ENCODE results near the gene CDC16.

Gene CDC16

DNA sequence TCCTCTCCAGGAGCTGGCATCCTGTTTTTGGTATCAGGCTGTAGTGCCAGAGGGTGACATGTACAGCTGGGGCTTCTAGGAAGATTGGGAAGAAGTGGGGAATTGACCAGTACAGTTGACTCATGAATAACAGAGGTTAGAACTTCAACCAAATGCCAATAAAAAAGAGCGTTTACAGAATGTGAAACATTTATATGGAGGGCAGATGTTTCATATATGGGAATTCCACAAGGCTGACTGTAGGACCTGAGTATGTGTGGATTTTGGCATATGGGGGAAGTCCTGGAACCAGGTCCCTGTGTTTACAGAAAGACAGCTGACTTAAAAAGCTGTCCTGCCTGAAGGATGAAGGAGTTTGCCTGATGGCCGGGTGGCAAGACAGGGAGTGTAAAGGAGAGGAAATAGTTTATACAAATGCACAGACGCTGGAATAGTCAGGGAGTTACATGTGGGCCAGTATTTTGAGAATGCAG lies 84.8 kb downstream of the CDC16 start:
- Histone ChIP-seq H3K36me3 (ENCODE audit: control insufficient read depth, insufficient read depth, low read length) (peaks cover 26% of the 10 kb centered on the region), H3K4me1 (ENCODE audit: control insufficient read depth, insufficient read depth, low read length, poor library complexity, severe bottlenecking) (peaks cover 6% of the 10 kb centered on the region), H3K27me3 (replicated peaks; ENCODE audit: control insufficient read depth, insufficient read depth, low read length, poor library complexity, severe bottlenecking) (no peaks in the 10 kb centered on the region), H3K4me3 (ENCODE audit: insufficient read depth, low read depth, low read length, poor library complexity, severe bottlenecking) (no peak overlapping the region), H3K9me3 (ENCODE audit: control insufficient read depth, low read length) (no peaks in the 10 kb centered on the region), H3K27ac (ENCODE audit: insufficient read depth, low read length, poor library complexity, severe bottlenecking) (no peak overlapping the region)
- no peak for DNase-seq

DNA sequence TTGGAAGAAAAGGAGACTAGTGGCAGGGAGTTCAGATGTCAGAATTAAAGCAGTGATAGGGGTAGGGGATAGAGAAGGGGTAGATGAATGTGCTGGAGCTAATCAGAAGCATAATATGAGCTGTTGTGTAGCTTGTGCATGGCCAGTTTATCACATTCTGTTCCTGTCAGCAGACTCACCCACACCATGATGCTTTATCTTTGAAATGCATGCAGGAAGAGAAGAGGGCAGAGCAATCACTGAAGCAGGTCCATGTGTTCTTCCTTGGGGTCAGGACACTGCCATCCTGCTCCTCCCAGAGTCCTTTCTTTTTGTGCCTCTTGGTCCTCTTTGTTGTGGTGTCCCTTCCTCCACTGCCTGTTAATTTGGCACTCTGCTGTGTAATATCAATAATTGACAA lies 85.4 kb downstream of the CDC16 start:
- no peak for DNase-seq
- H3K27ac ChIP-seq (ENCODE audit: insufficient read depth, low read length, poor library complexity, severe bottlenecking), result no peak overlapping the region
- H3K9me3 ChIP-seq (ENCODE audit: control insufficient read depth, low read length), result no peaks in the 10 kb centered on the region
- peaks cover 6% of the 10 kb centered on the region for H3K4me1 ChIP-seq (ENCODE audit: control insufficient read depth, insufficient read depth, low read length, poor library complexity, severe bottlenecking)
- no peaks in the 10 kb centered on the region for H3K27me3 ChIP-seq (replicated peaks; ENCODE audit: control insufficient read depth, insufficient read depth, low read length, poor library complexity, severe bottlenecking)
- peaks cover 31% of the 10 kb centered on the region for H3K36me3 ChIP-seq (ENCODE audit: control insufficient read depth, insufficient read depth, low read length)
- no peak overlapping the region for H3K4me3 ChIP-seq (ENCODE audit: insufficient read depth, low read depth, low read length, poor library complexity, severe bottlenecking)

DNA sequence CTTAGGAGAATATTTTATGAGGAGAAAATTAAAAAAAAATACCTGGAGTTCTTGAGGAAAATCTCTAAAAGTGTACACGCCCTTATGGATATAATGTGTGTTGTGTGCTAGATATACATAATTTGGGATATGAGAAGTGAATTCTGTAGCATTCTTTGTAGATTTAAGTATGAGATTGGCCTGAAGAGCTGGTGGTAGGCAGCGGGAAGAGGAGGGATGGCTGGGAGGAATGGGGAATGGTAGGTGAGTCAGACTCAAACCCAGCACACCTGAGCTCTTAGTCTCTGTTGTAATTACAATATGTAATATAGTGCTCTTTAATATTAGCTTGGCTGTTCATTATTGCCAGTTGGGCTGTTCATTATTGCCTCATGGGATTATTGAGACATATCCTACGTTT lies 86.6 kb downstream of the CDC16 start:
- Histone ChIP-seq H3K4me3 (ENCODE audit: insufficient read depth, low read depth, low read length, poor library complexity, severe bottlenecking) (no peak overlapping the region), H3K27ac (ENCODE audit: insufficient read depth, low read length, poor library complexity, severe bottlenecking) (no peak overlapping the region), H3K4me1 (ENCODE audit: control insufficient read depth, insufficient read depth, low read length, poor library complexity, severe bottlenecking) (no peaks in the 10 kb centered on the region), H3K36me3 (ENCODE audit: control insufficient read depth, insufficient read depth, low read length) (peaks cover 34% of the 10 kb centered on the region), H3K9me3 (ENCODE audit: control insufficient read depth, low read length) (no peaks in the 10 kb centered on the region), H3K27me3 (replicated peaks; ENCODE audit: control insufficient read depth, insufficient read depth, low read length, poor library complexity, severe bottlenecking) (no peaks in the 10 kb centered on the region)
- DNase-seq, result no peak
